Measurements from ENCODE around the gene SDF2. TPM values are rescaled to one million over a fixed set of nuclear protein-coding genes. Genes with fewer than 3 reads are reported as not detected.
"Not testable (repeated sequence)": the region's sequence is repeated elsewhere in the genome, so short reads cannot be mapped to it uniquely, and the experiment has no call there.

Gene SDF2
- total and polyA plus RNA-seq, 2 of the 4 experiments (the other 2 are of a cell fraction) = 76.0 to 81.7 TPM

- DNase-seq; H2BK120ac ChIP-seq (ENCODE audit: low read depth, low read length); BruUV-seq (replicated peaks); dilution Hi-C loops (cut with HindIII; ENCODE audit: low sequenced_read_pairs, unreplicated experiment); H3K9me3 ChIP-seq (ENCODE audit: control insufficient read depth, insufficient read depth, low read length); H3K23ac ChIP-seq (ENCODE audit: low read depth, low read length); intact Hi-C loops (cut with micrococcal nuclease); H2AFZ ChIP-seq (replicated peaks; ENCODE audit: low read length, poor library complexity); H3K56ac ChIP-seq (ENCODE audit: extremely low read depth, insufficient read depth, low read length); H2AK5ac ChIP-seq (ENCODE audit: low read depth, low read length); H3K14ac ChIP-seq (replicated peaks; ENCODE audit: low read depth, low read length); H3K4me3 ChIP-seq (ENCODE audit: insufficient read depth, low read depth, low read length); H2BK15ac ChIP-seq (ENCODE audit: low read depth, low read length); H3K27me3 ChIP-seq (ENCODE audit: control insufficient read depth, insufficient read depth, low read length); POLR2A ChIA-PET (ENCODE audit: unreplicated experiment); ATAC-seq (ENCODE audit: low read depth); H2BK20ac ChIP-seq (ENCODE audit: low read depth, low read length); CTCF ChIA-PET; in situ Hi-C loops (cut with MboI; ENCODE audit: low sequenced_read_pairs); H3K4me2 ChIP-seq (ENCODE audit: low read depth, low read length); H3K4me1 ChIP-seq (ENCODE audit: control insufficient read depth, insufficient read depth, low read length); H4K8ac ChIP-seq (ENCODE audit: low read depth in 2 of 2, low read length in 2 of 2); H4K91ac ChIP-seq (ENCODE audit: insufficient read depth, low read depth, low read length); H2BK5ac ChIP-seq (ENCODE audit: low read depth, low read length, poor library complexity, severe bottlenecking); H3K18ac ChIP-seq (ENCODE audit: low read depth, low read length); H3K9ac ChIP-seq (ENCODE audit: low read depth, low read length); H3K4ac ChIP-seq (ENCODE audit: low read depth, low read length); H2AK9ac ChIP-seq (replicated peaks; ENCODE audit: low read depth, low read length, poor library complexity); H3K27ac ChIP-seq (ENCODE audit: insufficient read depth, low read length); H4K5ac ChIP-seq (ENCODE audit: low read depth, low read length): not testable (repeated sequence)
- Histone ChIP-seq H3K79me1 (ENCODE audit: low read depth in 1 of 2, low read length in 2 of 2) (peaks cover 12 to 58% of the 10 kb centered on the region in 2 experiments; a peak in 3 of 4 replicates), H4K20me1 (ENCODE audit: insufficient read depth, low read length) (peaks cover 42% of the 10 kb centered on the region), H3K9me1 (ENCODE audit: insufficient read depth, low read length) (peaks cover 11% of the 10 kb centered on the region; the same call in 1 of the 2 replicates), H3K36me3 (ENCODE audit: control insufficient read depth, insufficient read depth, low read length) (peaks cover 19% of the 10 kb centered on the region)
- 97% methylated on average over 20 of the region's 46 CpGs; no CpG with 5 or more reads in 1 of the 2 experiments for WGBS, 2 experiments (ENCODE audit: extremely low coverage in 2 of 2, insufficient read length in 1 of 2)
Measured at GRCh38 chr17:28658766-28659496, 2.8 kb downstream of the SDF2 start.

GRCh38 chr17:28658342-28658741 is 3.4 kb downstream of the SDF2 start:
- H2BK5ac ChIP-seq (ENCODE audit: low read depth, low read length, poor library complexity, severe bottlenecking); POLR2A ChIA-PET (ENCODE audit: unreplicated experiment); H4K5ac ChIP-seq (ENCODE audit: low read depth, low read length); H3K23ac ChIP-seq (ENCODE audit: low read depth, low read length); H3K9ac ChIP-seq (ENCODE audit: low read depth, low read length); H3K4me3 ChIP-seq (ENCODE audit: insufficient read depth, low read depth, low read length); intact Hi-C loops (cut with micrococcal nuclease); H2AFZ ChIP-seq (replicated peaks; ENCODE audit: low read length, poor library complexity); H2BK120ac ChIP-seq (ENCODE audit: low read depth, low read length); H2AK9ac ChIP-seq (replicated peaks; ENCODE audit: low read depth, low read length, poor library complexity); H3K18ac ChIP-seq (ENCODE audit: low read depth, low read length); H2BK20ac ChIP-seq (ENCODE audit: low read depth, low read length); H3K4me2 ChIP-seq (ENCODE audit: low read depth, low read length); H4K91ac ChIP-seq (ENCODE audit: insufficient read depth, low read depth, low read length); H3K27me3 ChIP-seq (ENCODE audit: control insufficient read depth, insufficient read depth, low read length); H4K8ac ChIP-seq (ENCODE audit: low read depth in 2 of 2, low read length in 2 of 2); H3K14ac ChIP-seq (replicated peaks; ENCODE audit: low read depth, low read length); in situ Hi-C loops (cut with MboI; ENCODE audit: low sequenced_read_pairs); H3K9me1 ChIP-seq (ENCODE audit: insufficient read depth, low read length); H3K56ac ChIP-seq (ENCODE audit: extremely low read depth, insufficient read depth, low read length); H3K27ac ChIP-seq (ENCODE audit: insufficient read depth, low read length); dilution Hi-C loops (cut with HindIII; ENCODE audit: low sequenced_read_pairs, unreplicated experiment); H2BK15ac ChIP-seq (ENCODE audit: low read depth, low read length); DNase-seq; H2AK5ac ChIP-seq (ENCODE audit: low read depth, low read length); ATAC-seq (ENCODE audit: low read depth); H3K4me1 ChIP-seq (ENCODE audit: control insufficient read depth, insufficient read depth, low read length); H3K4ac ChIP-seq (ENCODE audit: low read depth, low read length); BruUV-seq (replicated peaks); H3K9me3 ChIP-seq (ENCODE audit: control insufficient read depth, insufficient read depth, low read length): not testable (repeated sequence)
- 100% methylated on average over 3 of the region's 8 CpGs; no CpG with 5 or more reads in 1 of the 2 experiments for WGBS, 2 experiments (ENCODE audit: extremely low coverage in 2 of 2, insufficient read length in 1 of 2)
- H3K36me3 ChIP-seq (ENCODE audit: control insufficient read depth, insufficient read depth, low read length) = peaks cover 22% of the 10 kb centered on the region
- CTCF ChIA-PET = interaction anchor here (0.8 kb wide), 1 partner anchor 11 kb away, joined by 3 read pairs; no protein-coding TSS in a partner anchor
- peaks cover 36% of the 10 kb centered on the region for H4K20me1 ChIP-seq (ENCODE audit: insufficient read depth, low read length)
- peaks cover 14 to 57% of the 10 kb centered on the region in 2 experiments for H3K79me1 ChIP-seq (ENCODE audit: low read depth in 1 of 2, low read length in 2 of 2)
